Psoas muscle (tissue), 8 donors: Measurements from ENCODE around the gene RAI1. TPM values are rescaled to one million over a fixed set of nuclear protein-coding genes. Genes with fewer than 3 reads are reported as not detected.
A peak's percentile ranks its signal among the peaks of the same experiment; 100 is the strongest.
"Not testable (repeated sequence)": the region's sequence is repeated elsewhere in the genome, so short reads cannot be mapped to it uniquely, and the experiment has no call there.

ENCODE experiments used
- ATAC-seq, 4 donors: fragments of 200-7000 bp; cut with Tn5 transposase; one replicate each; pipeline ENCODE4 v1.9.1; 2020; ENCODE audit warnings: moderate library complexity in 3 of 4, mild to moderate bottlenecking in 2 of 4
- DNase-seq, 2 donors: peaks; one replicate each; pipeline ENCODE4 v3.0.0-alpha.2; 2020
- H3K27ac ChIP-seq: fragments of 200-600 bp; one replicate; pipeline ENCODE4 v1.8.0; 2022
- H3K27me3 ChIP-seq, 3 donors: fragments of 200-600 bp in 1 of 3; one replicate each; pipeline versions ENCODE4 v1.6.1 to v1.8.0; 2013 to 2022; ENCODE audit warnings: low read length in 2 of 3, mild to moderate bottlenecking in 2 of 3, moderate library complexity in 1 of 3; ENCODE audit not compliant: insufficient read depth in 3 of 3
- H3K36me3 ChIP-seq, 2 donors: fragments of 200-600 bp in 1 of 2; one replicate each; pipeline versions ENCODE4 v1.6.1 to v1.8.0; 2013 to 2022; ENCODE audit warnings: low read depth in 1 of 2, mild to moderate bottlenecking in 1 of 2, moderate library complexity in 1 of 2; ENCODE audit not compliant: insufficient read depth in 1 of 2
- H3K4me1 ChIP-seq: fragments of 200-600 bp; one replicate; pipeline ENCODE4 v1.8.0; 2022
- H3K4me3 ChIP-seq: fragments of 200-600 bp; one replicate; pipeline ENCODE4 v1.8.0; 2022; ENCODE audit warnings: mild to moderate bottlenecking
- H3K9me3 ChIP-seq: fragments of 200-600 bp; one replicate; pipeline ENCODE4 v1.8.0; 2022
- WGBS, 3 donors: extraction: QIAGEN DNeasy Blood & Tissue Kit; methylation state at CpG; one replicate each; pipeline versions ENCODE4 v1.1.6 to v1.1.7; 2013; 5-methylcytosine and 5-hydroxymethylcytosine counted together
- intact Hi-C, 2 donors: fragments of 100-400 bp; cut with DNase I; formaldehyde crosslinking; loops; one replicate each; pipeline versions ENCODE4 v1.11.0 to v1.14.2; 2022
- polyA plus RNA-seq, 3 donors: library from polyadenylated mRNA; stranded (reverse); fragments of 200-250 nt; gene quantifications; one replicate each; pipeline ENCODE4 v1.2.3, GENCODE V29; 2013
- total RNA-seq, 4 donors: library from RNA; stranded (reverse); fragmentation: NEBNext Ultra II Directional in 2 of 4; extraction: Animal tissue kit (Norgen Biotek cat#: 25700) in 2 of 4; gene quantifications; one replicate each; pipeline versions ENCODE4 v1.2.1 to v1.2.4, GENCODE V29; 2021 to 2023
- TF ChIP-seq, protein P1 (sequence below): fragments of 200-600 bp; IDR thresholded peaks from one replicate; pipeline ENCODE4 v1.8.0; 2022; ENCODE audit warnings: antibody characterized with exemption
- donor health status: healthy with polysubstance abuse.
- donor health status: DM: no; HTN: no; CAD: no; lungs with moderate emphysema.
- donor health status: Bipolar disorder and iron deficiency.
- donor health status: healthy.
- donor health status: DM: yes; HTN: yes; CAD: no.
- donor health status: DM: no; HTN: no; CAD: no.
- donor health status: DM: no; HTN: no; CAD: no.
- donor health status: DM: yes; HTN: yes; CAD: no.

Gene RAI1
- total and polyA plus RNA-seq, 7 donors, result 4.0 to 9.0 (median 7.1) TPM

DNA sequence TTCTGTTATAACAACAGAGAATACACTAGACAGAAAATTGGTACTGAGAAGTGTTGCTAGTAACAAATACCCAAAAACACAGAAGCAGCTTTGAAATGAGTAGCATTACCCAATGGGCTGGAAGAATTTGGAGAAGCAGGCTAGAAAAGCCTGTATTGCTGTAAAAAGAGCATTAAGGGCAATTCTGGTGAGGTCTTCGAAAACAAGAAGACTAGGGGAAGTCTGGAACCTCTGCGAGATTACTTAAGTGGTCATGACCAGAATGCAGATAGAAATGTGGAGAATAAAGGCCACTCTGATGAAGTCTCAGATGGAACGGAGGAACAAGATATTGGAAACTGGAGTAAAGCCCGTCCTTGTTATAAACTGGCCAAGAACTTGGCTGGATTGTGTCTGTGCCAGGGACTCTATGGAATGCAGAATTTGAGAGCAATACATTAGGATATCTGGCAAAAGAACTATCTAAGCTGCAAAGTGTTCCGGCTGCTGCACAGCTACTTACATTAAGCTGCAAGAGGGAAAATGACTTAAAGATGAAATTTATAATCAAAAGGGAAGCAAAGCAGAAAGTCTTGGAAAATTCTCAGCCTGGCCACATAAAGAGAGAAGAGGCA is 44.9 kb upstream of the RAI1 start:
- Histone ChIP-seq H3K27ac (no peak overlapping the region), H3K4me1 (no peaks in the 10 kb centered on the region), H3K27me3 (peaks cover 0 to 6% (median 0%) of the 10 kb centered on the region in 3 donors), H3K9me3 (no peaks in the 10 kb centered on the region), H3K36me3 (no peaks in the 10 kb centered on the region), H3K4me3 (no peak overlapping the region)
- ATAC-seq (no peak), DNase-seq (no peak)
- TF ChIP-seq, protein P1, sequence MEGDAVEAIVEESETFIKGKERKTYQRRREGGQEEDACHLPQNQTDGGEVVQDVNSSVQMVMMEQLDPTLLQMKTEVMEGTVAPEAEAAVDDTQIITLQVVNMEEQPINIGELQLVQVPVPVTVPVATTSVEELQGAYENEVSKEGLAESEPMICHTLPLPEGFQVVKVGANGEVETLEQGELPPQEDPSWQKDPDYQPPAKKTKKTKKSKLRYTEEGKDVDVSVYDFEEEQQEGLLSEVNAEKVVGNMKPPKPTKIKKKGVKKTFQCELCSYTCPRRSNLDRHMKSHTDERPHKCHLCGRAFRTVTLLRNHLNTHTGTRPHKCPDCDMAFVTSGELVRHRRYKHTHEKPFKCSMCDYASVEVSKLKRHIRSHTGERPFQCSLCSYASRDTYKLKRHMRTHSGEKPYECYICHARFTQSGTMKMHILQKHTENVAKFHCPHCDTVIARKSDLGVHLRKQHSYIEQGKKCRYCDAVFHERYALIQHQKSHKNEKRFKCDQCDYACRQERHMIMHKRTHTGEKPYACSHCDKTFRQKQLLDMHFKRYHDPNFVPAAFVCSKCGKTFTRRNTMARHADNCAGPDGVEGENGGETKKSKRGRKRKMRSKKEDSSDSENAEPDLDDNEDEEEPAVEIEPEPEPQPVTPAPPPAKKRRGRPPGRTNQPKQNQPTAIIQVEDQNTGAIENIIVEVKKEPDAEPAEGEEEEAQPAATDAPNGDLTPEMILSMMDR, result no peak
- intact Hi-C loops, result no loop called here
- 52 to 61% (median 53%) methylated on average over 5 of the region's 5 CpGs for WGBS, 3 donors

DNA sequence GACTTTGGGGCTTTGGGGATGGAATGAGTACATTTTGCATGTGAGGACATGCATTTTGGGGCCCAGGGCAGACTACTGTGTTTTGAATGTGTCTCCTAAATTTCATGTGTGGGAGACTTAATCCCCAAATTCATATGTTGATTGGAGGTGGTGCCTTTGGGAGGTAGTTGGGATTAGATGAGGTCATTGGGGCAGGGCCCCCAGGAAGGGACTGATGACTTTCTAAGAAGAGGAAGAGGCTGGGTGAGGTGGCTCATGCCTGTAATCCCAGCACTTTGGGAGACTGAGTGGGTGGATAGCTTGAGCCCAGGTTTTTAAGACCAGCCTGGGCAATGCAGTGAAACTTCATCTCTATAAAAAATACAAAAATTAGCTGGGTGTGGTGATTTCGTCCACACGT is 42.8 kb upstream of the RAI1 start:
- intact Hi-C loops, result no loop called here
- WGBS, 3 donors, result 82 to 97% (median 96%) methylated on average over 2 of the region's 2 CpGs
- H3K27me3 ChIP-seq, result peaks cover 0 to 1% (median 0%) of the 10 kb centered on the region in 3 donors
- H3K4me1 ChIP-seq, result no peaks in the 10 kb centered on the region
- H3K27ac ChIP-seq, result no peak overlapping the region
- TF ChIP-seq, protein P1, result no peak
- H3K4me3 ChIP-seq, result no peak overlapping the region
- DNase-seq (no peak), ATAC-seq (no peak)
- no peaks in the 10 kb centered on the region for H3K9me3 ChIP-seq
- H3K36me3 ChIP-seq, result no peaks in the 10 kb centered on the region

DNA sequence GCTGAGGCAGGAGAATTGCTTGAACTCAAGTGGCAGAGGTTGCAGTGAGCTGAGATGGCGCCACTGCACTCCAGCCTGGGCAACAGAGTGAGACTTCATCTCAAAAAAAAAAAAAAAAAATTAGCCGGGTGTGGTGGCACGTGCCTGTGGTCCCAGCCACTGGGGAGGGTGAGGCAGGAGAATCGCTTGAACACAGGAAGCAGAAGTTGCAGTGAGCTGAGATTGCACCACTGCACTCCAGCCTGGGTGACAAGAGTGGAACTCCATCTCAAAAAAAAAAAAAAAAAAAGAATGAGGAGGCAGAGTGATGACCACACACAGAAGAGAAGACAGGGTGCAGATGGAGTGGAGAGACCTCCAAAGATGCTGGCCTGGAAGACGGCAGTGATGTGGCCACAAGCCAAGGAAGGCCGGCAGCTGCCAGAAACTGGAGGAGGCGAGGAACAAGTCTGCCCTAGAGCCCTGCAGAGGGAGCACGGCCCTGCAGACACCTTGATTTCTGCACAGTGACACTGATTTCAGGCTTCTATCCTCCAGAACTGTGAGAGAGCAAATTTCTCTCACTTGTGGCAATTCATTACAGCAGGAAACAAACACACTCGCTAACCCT is 41.5 kb upstream of the RAI1 start:
- not testable (repeated sequence) for H3K27me3 ChIP-seq, H3K9me3 ChIP-seq, H3K4me3 ChIP-seq, ATAC-seq, DNase-seq, H3K36me3 ChIP-seq, H3K4me1 ChIP-seq, H3K27ac ChIP-seq
- intact Hi-C loops, result loop anchor here (2.0 to 10.0 kb wide), 3 partner anchors 67 to 635 kb away; no protein-coding TSS in a partner anchor
- 50 to 69% (median 57%) methylated on average over 9 of the region's 9 CpGs for WGBS, 3 donors

DNA sequence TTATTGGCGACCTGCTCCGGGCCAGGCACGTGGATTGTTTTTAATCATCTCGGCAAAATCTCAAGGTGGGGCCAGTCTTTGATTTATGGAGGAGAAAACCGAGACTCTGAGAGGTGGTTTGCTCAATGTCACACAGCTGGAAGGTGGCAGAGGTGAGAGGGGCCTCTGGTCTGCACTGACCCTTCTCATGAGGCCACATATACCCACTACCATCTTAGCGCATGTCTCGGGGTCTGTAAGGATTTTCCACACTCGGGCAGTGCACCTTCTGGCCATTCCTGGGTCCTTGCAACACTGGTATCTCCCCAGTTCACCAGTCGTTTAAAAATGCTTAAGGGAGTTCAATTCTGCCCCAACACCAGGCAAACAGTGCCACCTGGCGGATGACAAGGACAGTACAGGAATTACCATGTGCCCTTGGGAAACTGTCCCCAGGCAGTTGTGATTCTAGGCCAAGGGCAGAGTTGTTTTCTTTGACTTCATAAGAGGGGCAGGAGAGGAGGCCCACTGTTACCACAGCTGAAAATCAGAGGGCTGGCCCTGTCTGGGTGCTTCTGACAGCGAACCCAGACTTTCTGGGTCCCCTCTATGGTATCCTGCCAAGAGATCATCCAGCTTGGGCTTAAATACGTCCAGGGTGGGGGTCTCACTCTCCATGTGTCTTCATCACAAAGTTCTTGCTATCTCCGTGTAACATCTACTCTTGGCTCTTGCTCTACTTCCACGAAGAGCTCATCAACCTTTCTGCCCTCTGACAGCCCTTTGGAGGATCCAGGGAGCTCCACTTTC is 39.4 kb upstream of the RAI1 start:
- intact Hi-C loops, result loop anchor here (1.0 to 10.0 kb wide), 4 partner anchors 70 to 637 kb away; no protein-coding TSS in a partner anchor
- H3K4me3 ChIP-seq, result no peak overlapping the region
- TF ChIP-seq, protein P1, result peak; percentile 91
- no peaks in the 10 kb centered on the region for H3K27me3 ChIP-seq
- no peaks in the 10 kb centered on the region for H3K4me1 ChIP-seq
- H3K9me3 ChIP-seq, result no peaks in the 10 kb centered on the region
- no peaks in the 10 kb centered on the region for H3K36me3 ChIP-seq
- ATAC-seq (peak; percentile 81 to 95 (median 90)), DNase-seq (peak; percentile 78 to 82)
- H3K27ac ChIP-seq, result no peak overlapping the region
- WGBS, 3 donors, result 28 to 35% (median 30%) methylated on average over 14 of the region's 14 CpGs

DNA sequence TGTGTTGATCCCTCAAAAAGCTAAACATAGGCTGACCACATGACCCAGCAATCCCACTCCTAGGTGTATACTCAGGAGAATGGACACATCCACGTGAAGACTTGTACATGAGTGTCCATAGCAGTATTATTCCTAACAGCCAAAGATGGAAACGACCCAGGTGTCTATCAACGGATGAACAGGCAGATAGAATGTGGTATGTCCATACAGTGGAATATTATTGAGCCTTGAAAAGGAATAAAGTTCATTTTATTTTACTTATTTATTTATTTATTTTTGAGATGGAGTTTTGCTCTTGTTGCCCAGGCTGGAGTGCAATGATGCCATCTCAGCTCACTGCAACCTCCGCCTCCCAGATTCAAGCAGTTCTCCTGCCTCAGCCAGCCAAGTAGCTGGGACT is 36.1 kb upstream of the RAI1 start:
- H3K4me3 ChIP-seq, H3K27me3 ChIP-seq, H3K36me3 ChIP-seq, H3K27ac ChIP-seq, H3K9me3 ChIP-seq, ATAC-seq, DNase-seq, H3K4me1 ChIP-seq: not testable (repeated sequence)
- WGBS, 3 donors, result 65 to 82% (median 70%) methylated on average over 4 of the region's 4 CpGs
- intact Hi-C loops, result loop anchor here in 1 of 2 donors (10.0 kb wide), 1 partner anchor 640 kb away; no protein-coding TSS in a partner anchor
